ENCODE data around the gene PTPRG. TPM values are rescaled to one million over a fixed set of nuclear protein-coding genes. Genes with fewer than 3 reads are reported as not detected.

PTPRG gene
- total RNA-seq, 1 donor from 2014 or later, result 44.3 TPM

- Mint-ChIP-seq H3K36me3 (ENCODE audit: insufficient read depth) (no peaks in the 10 kb centered on the region), H3K4me1 (ENCODE audit: low read depth) (no peaks in the 10 kb centered on the region), H3K27me3 (no peaks in the 10 kb centered on the region), H3K27ac (no peak overlapping the region), H3K4me3 (ENCODE audit: low read depth) (no peak overlapping the region), H3K9me3 (ENCODE audit: low read depth) (no peaks in the 10 kb centered on the region)
- TF ChIP-seq CTCF (IDR thresholded peaks at IDR 0.05; ENCODE audit: unreplicated experiment), result no peak
- DNase-seq (ENCODE audit: low spot score, unreplicated experiment), result no peak
These were observed 363.6 kb downstream of the PTPRG start for GRCh38 chr3:61924991-61925390.

GRCh38 chr3:61925721-61926120 is 364.4 kb downstream of the PTPRG start:
- no peak for TF ChIP-seq CTCF (IDR thresholded peaks at IDR 0.05; ENCODE audit: unreplicated experiment)
- Mint-ChIP-seq H3K36me3 (ENCODE audit: insufficient read depth) (no peaks in the 10 kb centered on the region), H3K27me3 (no peaks in the 10 kb centered on the region), H3K9me3 (ENCODE audit: low read depth) (no peaks in the 10 kb centered on the region), H3K27ac (no peak overlapping the region), H3K4me3 (ENCODE audit: low read depth) (no peak overlapping the region), H3K4me1 (ENCODE audit: low read depth) (no peaks in the 10 kb centered on the region)
- no peak for DNase-seq (ENCODE audit: low spot score, unreplicated experiment)

GRCh38 chr3:61926923-61927322 is 365.6 kb downstream of the PTPRG start:
- H3K27ac Mint-ChIP-seq, result no peak overlapping the region
- DNase-seq (ENCODE audit: low spot score, unreplicated experiment), result no peak
- no peaks in the 10 kb centered on the region for H3K4me1 Mint-ChIP-seq (ENCODE audit: low read depth)

GRCh38 chr3:61927332-61927731 is 366.0 kb downstream of the PTPRG start:
- Mint-ChIP-seq H3K27me3 (no peaks in the 10 kb centered on the region), H3K9me3 (ENCODE audit: low read depth) (no peaks in the 10 kb centered on the region), H3K4me3 (ENCODE audit: low read depth) (no peak overlapping the region), H3K4me1 (ENCODE audit: low read depth) (no peaks in the 10 kb centered on the region), H3K27ac (peak overlapping the region; percentile 12), H3K36me3 (ENCODE audit: insufficient read depth) (no peaks in the 10 kb centered on the region)
- DNase-seq (ENCODE audit: low spot score, unreplicated experiment), result no peak
- TF ChIP-seq CTCF (IDR thresholded peaks at IDR 0.05; ENCODE audit: unreplicated experiment), result no peak

More at GRCh38 chr3:61926923-61927322, 365.6 kb downstream of the PTPRG start:
- no peak for TF ChIP-seq CTCF (IDR thresholded peaks at IDR 0.05; ENCODE audit: unreplicated experiment)
- no peaks in the 10 kb centered on the region for H3K9me3 Mint-ChIP-seq (ENCODE audit: low read depth)
- no peaks in the 10 kb centered on the region for H3K27me3 Mint-ChIP-seq
- no peaks in the 10 kb centered on the region for H3K36me3 Mint-ChIP-seq (ENCODE audit: insufficient read depth)
- no peak overlapping the region for H3K4me3 Mint-ChIP-seq (ENCODE audit: low read depth)

- Mint-ChIP-seq H3K4me3 (ENCODE audit: low read depth) (no peak overlapping the region), H3K4me1 (ENCODE audit: low read depth) (no peaks in the 10 kb centered on the region), H3K27me3 (no peaks in the 10 kb centered on the region), H3K27ac (no peak overlapping the region), H3K36me3 (ENCODE audit: insufficient read depth) (no peaks in the 10 kb centered on the region), H3K9me3 (ENCODE audit: low read depth) (no peaks in the 10 kb centered on the region)
- no peak for TF ChIP-seq CTCF (IDR thresholded peaks at IDR 0.05; ENCODE audit: unreplicated experiment)
- DNase-seq (ENCODE audit: low spot score, unreplicated experiment), result no peak
These were observed 366.7 kb downstream of the PTPRG start for GRCh38 chr3:61928039-61928438.
